Iris pigment epithelial cell (primary cell): ENCODE results near the gene DALRD3.
A peak's percentile ranks its signal among the peaks of the same experiment; 100 is the strongest.

Source experiments
- DNase-seq: peaks from one replicate; pipeline ENCODE4 v3.0.0-alpha.2; 2011; ENCODE audit warnings: low read depth

DALRD3 gene

DNA sequence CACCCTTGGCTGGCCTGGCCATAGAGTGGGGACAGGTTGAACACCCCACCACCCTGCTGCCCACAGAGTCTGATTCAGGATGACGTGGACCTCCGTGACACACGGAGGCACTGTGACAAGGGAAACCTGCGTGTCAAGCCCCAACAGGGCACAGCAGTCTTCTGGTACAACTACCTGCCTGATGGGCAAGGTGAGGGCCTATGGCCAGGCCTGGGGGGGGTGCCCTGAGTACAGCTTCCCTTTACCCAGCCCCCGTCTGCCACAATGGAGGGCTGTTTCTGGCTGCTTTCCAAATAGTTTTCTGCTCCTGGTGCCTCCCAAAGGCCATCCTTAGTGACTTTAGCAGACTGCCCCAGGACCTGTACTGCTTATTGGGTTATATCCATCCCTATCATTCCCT is 12.4 kb downstream of the DALRD3 start:
- no peak for DNase-seq

DNA sequence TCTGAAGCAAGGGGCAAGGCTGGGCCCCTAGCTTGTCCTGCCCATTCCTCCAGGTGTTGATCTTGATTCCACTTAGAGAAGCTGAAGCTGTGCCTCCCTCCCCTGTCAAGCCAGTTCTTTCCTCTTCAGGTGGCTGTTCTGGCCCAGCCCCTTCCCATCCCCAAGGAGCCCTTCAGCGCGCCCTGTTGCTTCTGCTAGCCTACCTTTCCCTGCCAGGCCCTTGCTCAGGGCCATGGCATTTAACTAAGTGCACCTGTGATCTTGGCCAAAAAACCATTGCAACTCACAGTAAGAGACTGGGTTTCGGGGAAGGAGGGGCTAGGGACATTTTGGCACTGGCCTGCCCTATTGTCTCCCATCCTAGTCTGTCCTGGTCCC is 13.1 kb downstream of the DALRD3 start:
- DNase-seq: no peak

DNA sequence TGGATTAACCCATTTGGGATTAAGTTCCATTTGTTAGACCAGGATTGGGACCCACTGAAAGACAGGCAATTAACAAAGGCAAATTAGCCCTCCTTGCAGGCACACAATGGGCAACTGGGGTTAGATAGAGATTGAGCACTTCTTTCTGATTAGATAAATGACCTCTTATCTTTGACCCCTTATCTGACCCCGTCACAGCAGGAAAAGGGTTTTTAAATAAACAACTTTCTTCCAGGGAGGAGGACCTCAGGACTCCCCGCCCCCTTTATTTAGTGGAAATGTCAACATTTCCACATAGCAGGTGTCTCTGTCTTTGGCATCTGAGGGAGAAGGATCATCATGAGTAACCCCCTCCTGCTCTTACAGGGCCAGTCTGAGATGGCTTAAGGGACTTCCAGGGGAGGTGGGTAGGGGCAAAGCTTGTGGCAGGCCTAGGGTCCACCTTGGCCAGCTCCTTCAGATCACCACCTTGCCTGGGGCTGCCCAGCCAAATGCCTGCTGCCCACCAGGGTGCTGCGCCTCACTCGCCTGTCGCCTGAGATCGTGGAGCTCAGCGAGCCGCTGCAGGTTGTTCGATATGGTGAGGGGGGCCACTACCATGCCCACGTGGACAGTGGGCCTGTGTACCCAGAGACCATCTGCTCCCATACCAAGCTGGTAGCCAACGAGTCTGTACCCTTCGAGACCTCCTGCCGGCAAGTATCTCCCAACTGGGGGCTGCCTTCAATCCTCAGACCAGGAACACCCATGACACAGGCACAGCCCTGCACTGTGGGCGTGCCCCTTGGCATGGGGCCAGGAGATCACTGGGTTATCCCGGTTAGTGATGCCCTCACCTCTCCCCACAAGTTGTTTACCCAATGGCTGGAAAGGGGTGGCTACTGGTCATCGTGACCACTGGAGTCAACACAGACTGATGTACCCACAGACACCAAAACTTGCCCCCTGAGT is 13.8 kb downstream of the DALRD3 start:
- DNase-seq: no peak

GRCh38 chr3:49001155-49001554 is 17.2 kb downstream of the DALRD3 start:
- no peak for DNase-seq

DNA sequence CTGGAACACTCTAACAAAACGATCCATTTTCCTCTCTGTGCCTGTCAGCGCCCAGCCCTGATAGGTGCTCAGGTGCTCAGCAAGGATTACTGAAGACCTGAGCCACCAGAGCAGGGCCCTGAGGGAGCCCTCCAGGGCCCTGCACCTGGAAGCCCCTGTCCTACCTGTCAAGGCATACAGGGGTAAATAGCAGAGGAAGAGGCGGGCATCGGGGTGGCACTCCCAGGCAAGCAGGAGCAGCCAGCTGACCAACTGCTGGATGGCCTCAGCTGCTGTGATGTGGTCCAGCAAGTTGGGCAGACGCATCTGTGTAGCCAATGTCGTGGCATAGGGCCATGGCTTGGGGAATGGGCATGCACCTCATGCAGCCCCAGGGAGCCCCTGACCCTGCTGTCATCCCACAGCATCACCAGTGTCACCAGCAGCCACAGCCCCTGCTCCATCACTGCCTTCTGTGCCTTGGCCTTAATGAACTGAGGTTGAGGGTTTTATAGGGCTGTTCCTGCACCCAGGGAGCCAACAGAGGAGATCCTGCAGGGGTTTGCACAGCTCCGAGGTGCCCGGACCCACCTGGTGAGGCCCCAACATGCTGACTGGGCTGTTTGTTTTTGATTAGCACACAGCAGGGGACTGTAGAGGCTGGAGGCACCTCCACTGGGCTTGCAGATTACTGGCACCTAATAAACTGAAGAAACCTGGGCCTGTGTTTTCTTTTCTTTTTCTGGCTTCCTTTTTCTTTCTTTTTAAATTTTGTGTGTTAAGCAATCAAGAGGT is 19.1 kb downstream of the DALRD3 start:
- DNase-seq: no peak

DNA sequence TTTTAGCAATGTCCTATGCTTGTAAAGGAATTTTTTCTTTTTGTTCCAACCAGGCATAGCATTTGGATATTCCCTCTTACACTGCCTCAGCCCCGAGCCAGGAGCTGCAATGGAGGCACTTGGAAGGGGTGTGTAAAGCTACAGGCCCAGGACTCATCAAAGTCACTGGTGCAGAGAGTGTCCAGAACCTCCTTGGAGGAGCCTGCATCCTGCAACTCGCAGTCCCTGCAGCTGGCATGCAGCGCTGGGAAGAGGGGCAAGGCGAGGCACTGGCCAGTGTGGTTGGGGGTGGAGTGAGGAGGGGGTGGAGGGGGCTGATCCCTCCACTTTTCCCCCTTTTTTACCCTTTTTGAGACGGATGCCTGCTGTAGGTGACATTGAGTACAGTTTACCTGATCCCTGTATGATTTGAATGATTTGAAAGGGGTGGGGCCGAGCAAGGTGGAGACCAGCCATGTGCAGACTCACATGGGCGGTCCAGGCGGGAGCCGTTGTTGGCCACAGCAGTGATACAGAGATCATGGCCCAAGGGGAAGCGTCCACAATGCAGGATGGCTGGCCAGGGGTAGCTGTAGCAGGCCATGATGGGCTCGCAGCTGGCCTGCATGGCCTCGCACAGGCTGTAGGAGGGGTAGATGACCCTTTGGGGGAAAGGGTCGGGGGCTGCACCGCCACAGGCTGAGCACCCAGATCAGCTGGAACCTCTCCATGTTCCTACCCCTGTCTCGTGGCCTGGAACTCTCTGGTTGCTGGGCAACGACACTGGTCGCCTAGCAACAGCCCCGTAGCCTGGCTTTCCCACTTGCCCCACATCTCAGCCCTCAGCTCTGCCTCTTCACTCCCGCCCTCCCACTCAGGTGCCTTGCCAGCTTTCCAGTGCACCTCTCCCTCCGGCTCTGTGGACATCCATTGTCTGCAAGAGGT is 20.4 kb downstream of the DALRD3 start:
- DNase-seq: no peak

GRCh38 chr3:48997102-48997635 is 21.2 kb downstream of the DALRD3 start:
- no peak for DNase-seq

DNA sequence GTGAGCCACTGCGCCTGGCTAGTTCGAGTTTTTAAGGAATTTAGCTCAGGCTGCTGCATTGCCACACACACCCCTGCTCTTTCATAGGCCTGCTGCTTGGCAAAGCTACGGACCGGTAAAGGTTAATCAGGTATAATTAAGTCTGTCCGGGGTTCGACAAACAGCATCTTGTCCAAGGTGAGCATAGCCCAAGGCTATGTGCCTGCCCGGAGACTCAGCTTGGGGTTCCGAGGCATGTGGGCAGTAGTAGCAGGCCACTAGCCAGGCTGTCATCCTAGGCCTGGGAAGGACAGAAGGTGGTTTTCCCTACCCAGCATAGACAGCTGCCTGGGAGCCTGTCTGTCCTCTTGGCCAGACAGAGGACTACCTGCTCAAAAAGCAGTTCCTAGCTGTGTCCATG is 21.7 kb downstream of the DALRD3 start:
- DNase-seq: no peak

- DNase-seq: no peak
Measured at GRCh38 chr3:48993834-48994233, 24.5 kb downstream of the DALRD3 start.

DNA sequence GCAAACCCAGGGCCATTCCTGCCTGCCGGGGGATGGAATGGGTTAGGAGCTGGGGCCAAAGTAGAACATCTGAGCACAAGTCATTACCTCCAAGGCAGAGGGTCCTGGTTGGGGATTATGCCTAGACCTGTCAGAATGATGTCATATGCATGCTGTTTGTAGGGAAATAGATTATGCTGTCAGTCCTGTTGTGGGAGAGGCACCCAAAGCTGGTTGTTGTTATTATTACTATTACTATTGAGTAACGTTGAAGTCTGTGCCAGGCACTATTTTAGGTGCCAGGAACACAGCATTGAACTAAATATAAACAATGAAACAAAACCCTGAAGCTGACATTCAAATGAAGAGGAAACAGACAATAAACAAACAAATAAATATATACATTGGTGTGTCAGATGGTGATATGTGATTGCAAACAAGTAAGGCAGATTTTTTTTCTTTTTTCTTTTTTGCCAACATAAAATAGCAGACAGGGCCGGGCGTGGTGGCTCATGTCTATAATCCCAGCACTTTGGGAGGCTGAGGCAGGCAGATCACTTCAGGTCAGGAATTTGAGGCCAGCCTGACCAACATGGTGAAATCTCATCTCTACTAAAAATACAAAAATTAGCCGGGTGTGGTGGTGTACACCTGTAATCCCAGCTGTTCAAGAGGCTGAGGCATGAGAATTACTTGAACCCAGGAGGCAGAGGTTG is 26.4 kb downstream of the DALRD3 start:
- no peak for DNase-seq

DNA sequence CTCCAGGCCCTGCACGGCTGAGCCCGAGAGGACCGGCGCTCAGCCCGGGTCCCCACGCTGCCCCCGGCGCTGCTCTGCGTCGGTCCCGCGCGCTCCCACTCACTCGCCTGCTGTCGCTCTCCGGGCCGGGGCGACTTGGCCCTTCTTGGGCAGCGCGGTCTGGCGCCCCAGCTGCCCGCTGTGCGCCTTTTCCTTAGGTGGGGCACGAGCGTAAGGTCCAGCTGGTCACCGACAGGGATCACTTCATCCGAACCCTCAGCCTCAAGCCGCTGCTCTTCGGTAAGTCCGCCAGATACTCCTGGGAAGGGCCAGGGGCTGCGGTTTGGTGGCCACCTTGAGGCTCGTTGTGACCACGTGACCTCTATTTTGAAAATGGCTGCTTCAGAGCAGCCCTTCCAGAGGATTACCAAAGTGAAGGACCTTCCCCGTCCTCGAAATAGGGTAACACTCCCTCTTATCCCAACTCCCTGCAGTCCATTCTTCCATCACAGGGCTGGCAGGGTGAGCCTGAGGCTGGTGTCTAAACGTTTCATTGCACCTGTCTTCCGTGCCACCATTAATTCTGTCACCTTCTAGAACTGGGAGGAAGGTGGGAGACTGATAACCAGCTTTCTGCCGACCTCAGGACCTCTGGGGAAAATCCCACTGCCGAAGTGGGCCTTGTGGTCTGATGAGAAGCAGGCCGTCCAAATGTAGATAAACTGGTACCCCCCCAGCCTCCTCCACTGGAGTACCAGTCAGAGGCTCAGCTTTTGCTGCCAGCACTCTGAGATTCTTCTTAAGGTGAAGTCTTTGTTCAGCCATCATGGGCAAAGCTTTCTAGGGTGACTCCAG is 27.5 kb downstream of the DALRD3 start:
- no peak for DNase-seq

GRCh38 chr3:48989796-48990635 is 28.4 kb downstream of the DALRD3 start, which contains the start of gene P4HTM:
P4HTM (plus strand) TSS chr3:48990241; CDS start chr3:48990257, 16 bp downstream.
- peak; percentile 96 for DNase-seq

GRCh38 chr3:48989126-48989795 is 29.1 kb downstream of the DALRD3 start:
- no peak for DNase-seq

DNA sequence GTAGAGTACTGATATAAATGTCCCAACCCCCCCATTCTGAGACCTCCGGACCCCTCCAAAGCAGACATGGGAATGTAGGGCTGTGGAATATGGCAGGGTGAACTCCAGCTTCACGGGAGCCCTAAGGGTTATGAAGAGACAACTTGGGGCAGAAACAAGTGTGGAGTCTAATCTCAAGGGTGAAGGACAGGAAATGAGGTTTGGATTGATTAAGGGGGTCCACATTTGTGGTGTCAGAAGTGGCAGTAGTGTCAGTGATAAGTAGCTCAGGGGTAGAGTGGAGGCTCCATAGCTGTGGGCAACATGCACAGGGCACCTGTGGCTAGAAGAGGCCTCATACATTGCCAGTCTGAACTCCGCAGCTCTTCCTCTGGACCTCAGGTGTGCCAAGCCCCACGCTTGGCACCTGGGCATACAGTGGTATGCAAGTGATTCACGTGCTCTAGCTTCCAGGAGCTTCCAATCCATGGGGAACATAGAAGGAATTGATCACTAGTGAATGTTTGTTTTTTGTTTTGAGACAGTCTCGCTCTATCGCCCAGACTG is 32.5 kb downstream of the DALRD3 start:
- DNase-seq: no peak

DNA sequence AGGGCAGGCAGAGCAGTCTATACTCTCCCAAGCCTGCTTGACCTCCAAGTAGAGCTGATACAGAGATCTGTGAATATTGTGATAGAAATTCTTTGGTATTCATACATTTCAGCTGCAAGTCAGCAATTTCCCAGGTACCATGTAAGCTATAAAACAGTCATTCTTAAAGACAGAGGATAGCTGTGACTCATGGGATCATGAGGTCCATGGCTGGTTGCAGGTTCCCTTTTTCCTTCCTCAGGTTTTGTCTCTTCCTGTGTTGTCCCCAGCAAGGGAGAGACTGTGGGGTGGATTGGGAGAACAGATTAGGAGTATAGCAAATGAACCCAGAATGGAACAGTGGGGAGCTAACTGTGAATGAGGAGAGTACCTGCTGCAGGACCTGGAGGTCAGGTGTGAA is 33.7 kb downstream of the DALRD3 start:
- no peak for DNase-seq

- DNase-seq: no peak
Measured at GRCh38 chr3:48983096-48983495, 35.3 kb downstream of the DALRD3 start.

DNA sequence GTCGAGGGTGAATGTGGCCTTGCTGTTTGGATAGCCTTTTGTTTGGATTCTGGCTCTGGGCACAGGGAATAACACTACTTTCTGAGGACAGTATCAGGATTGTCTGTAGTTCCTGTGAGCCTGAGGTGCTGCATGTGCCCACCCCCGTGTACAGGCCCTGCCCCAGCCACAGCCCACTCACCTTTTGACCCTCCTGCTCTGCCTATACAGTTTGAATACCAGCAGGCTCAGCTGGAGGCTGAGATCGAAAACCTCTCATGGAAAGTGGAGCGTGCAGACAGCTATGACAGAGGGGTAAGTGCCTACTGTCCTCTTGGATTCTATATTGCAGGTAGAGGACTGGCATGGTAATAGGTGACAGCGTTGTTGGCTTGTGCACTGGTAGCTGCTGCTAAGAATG is 35.7 kb downstream of the DALRD3 start:
- DNase-seq: no peak

- DNase-seq: no peak
Measured at GRCh38 chr3:48982016-48982415, 36.4 kb downstream of the DALRD3 start.
